Prostate gland (tissue), 2 donors: Measurements from ENCODE around the gene LGR6.

ENCODE experiments used
- CTCF ChIP-seq, 4 experiments: fragments of 200-600 bp in 2 of 4; fragments of 450-650 bp in 2 of 4; sonication (generic) in 2 of 4; IDR thresholded peaks; 1 replicate in 3 of 4; 2 replicates in 1 of 4; pipeline ENCODE4 v1.5.1; 2016 to 2019; ENCODE audit warnings: antibody characterized with exemption in 4 of 4, mild to moderate bottlenecking in 2 of 4, moderate library complexity in 2 of 4
- POLR2A ChIP-seq: fragments of 450-650 bp; IDR thresholded peaks from one replicate; pipeline ENCODE4 v1.6.1; 2016; ENCODE audit warnings: antibody characterized with exemption, mild to moderate bottlenecking
- POLR2AphosphoS5 ChIP-seq: sonication (generic); formaldehyde crosslinking; IDR thresholded peaks from one replicate; pipeline ENCODE4 v1.6.1; 2017; ENCODE audit warnings: antibody characterized with exemption

- no peak for TF ChIP-seq CTCF (IDR thresholded peaks at IDR 0.05)
- no peak for TF ChIP-seq POLR2A
- no peak for TF ChIP-seq POLR2AphosphoS5
Measured at GRCh38 chr1:202249436-202249835, 55.8 kb downstream of the LGR6 start.
